SK-N-MC (cell line): ENCODE measurements around the gene SRRM3.
"Not testable (repeated sequence)": the region's sequence is repeated elsewhere in the genome, so short reads cannot be mapped to it uniquely, and the experiment has no call there.

Experiments used
- EZH2 ChIP-seq: fragments of 200-600 bp; sonication (generic); IDR thresholded peaks from one replicate; pipeline ENCODE4 v1.6.1; 2017; ENCODE audit warnings: antibody characterized with exemption
- POLR2AphosphoS5 ChIP-seq: IDR thresholded peaks from 2 replicates; pipeline ENCODE4 v1.6.1; 2012; ENCODE audit warnings: mild to moderate bottlenecking, low read depth, low read length, borderline replicate concordance

DNA sequence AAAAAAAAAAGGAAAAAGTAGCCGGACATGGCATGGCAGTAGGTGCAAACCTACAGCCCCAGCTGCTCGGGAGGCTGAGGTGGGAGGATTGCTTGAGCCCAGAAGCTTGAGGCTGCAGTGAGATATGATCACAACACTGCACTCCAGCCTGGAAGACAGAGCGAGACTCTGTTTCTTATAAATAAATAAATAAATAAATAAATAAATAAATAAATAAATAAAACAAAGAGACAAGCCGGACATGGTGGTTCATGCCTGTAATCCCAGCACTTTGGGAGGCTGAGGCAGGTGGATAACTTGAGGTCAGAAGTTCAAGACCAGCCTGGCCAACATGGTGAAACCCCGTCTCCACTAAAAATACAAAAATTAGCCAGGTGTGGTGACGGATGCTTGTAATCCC, 113.0 kb downstream of the SRRM3 start:
- not testable (repeated sequence) for TF ChIP-seq EZH2, POLR2AphosphoS5
